Skeletal muscle satellite cell (primary cell): ENCODE measurements around the gene CD1D.
"Not testable (repeated sequence)": the region's sequence is repeated elsewhere in the genome, so short reads cannot be mapped to it uniquely, and the experiment has no call there.

ENCODE experiments used
- H3K27me3 ChIP-seq: 2 replicates; pipeline ENCODE4 v1.7.0; 2013; ENCODE audit warnings: low read length; ENCODE audit not compliant: control insufficient read depth, insufficient read depth
- H3K36me3 ChIP-seq: 2 replicates; pipeline ENCODE4 v1.7.0; 2013; ENCODE audit warnings: mild to moderate bottlenecking, control low read depth, low read length; ENCODE audit not compliant: insufficient read depth
- H3K4me1 ChIP-seq: 2 replicates; pipeline ENCODE4 v1.7.0; 2013; ENCODE audit warnings: low read length; ENCODE audit not compliant: control insufficient read depth, insufficient read depth
- H3K4me2 ChIP-seq: 2 replicates; pipeline ENCODE4 v1.7.0; 2013; ENCODE audit warnings: mild to moderate bottlenecking, low read length
- H3K4me3 ChIP-seq: 2 replicates; pipeline ENCODE4 v1.7.0; 2013; ENCODE audit warnings: low read length
- H3K9ac ChIP-seq: 2 replicates; pipeline ENCODE4 v1.7.0; 2013; ENCODE audit warnings: mild to moderate bottlenecking, low read depth, low read length, moderate library complexity
- H3K9me3 ChIP-seq: replicated peaks from 2 replicates; pipeline ENCODE4 v1.7.0; 2013; ENCODE audit warnings: mild to moderate bottlenecking, control low read depth, low read length

The CD1D gene

DNA sequence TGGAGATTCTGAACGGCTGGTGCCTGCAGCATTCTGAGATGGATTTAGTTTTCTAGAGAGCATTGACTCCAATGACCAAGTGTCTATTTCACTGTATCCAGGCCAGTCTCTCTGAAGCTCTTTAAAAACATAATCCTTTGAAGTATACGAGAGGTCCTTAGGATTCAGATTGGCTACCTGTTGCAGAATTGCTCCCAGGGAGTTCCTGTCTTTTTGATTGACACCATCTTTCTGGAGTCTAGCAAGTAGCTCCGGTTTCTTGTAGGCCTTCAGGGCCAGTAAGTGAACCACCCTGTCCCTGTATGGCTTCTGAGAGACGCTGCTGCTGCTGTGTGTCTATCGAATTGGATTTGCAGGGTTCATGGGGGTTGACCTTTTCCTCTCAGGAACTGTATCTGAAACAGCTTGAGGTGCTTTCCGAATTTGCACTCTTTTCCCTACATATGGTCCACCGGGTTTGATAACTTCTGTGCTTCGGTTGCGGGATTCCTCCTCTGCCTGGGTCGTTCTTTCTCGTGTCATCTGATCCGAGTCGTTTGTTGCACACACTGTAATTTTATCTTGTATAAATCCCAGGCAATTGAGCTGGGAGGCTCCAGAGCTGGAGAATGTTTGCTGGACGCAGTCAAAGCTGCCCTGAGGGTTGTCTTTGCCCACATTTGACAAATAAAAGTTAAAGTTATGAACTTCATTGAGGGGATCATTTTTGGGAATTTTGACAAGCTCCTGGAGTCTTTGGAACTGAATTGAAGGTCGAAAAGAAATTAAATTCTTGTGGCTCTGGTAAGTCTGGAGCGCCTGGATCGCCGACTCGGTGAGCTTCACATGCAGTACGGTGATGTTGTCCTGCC is 3.6 kb upstream of the CD1D start:
- H3K9me3 ChIP-seq, H3K36me3 ChIP-seq, H3K9ac ChIP-seq: not testable (repeated sequence)
- peak overlapping the region; percentile 93 for H3K4me2 ChIP-seq
- H3K4me1 ChIP-seq, result peaks cover 12% of the 10 kb centered on the region
- H3K4me3 ChIP-seq, result peak overlapping the region; percentile 70
- H3K27me3 ChIP-seq, result peaks cover 67% of the 10 kb centered on the region

DNA sequence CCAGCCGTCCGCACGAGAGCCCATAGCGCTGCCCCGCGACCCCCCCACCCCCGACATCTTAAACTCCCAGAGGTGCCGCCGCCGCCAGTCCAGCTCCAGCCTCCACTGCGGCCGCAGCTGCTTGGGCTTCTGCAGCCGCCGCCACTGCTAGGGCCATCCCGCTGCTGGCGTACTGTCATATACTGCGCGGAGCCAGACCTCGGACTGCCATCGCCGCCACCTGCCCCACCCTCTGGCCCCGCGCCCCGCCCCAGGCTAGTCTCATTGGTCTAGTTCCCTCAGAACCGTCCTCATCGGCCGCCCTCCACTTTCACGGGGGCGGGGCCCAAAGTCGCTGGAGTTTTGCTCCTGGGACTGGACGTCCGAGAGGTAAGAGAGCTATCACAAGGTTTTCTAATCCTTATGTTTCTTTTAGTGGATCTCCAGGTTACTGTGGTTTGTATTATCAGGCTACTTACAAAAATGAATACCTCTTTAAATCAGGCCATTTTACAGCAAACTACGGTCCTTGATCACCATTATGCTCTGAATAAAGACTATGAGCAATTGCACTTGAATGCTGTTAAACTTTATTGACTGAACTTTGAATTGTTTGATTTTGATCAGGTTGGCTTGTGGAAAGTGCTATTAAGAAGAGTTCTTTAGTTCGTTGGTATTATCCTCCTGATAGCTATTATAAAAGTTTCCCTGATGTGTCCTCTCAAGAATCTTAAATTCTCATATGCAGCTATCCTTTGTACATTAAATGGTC is 2.8 kb upstream of the CD1D start:
- no peak overlapping the region for H3K9ac ChIP-seq
- peak overlapping the region; percentile 93 for H3K4me2 ChIP-seq
- no peaks in the 10 kb centered on the region for H3K9me3 ChIP-seq
- peak overlapping the region; percentile 70 for H3K4me3 ChIP-seq
- H3K4me1 ChIP-seq, result peaks cover 12% of the 10 kb centered on the region
- H3K36me3 ChIP-seq, result no peaks in the 10 kb centered on the region
- peaks cover 68% of the 10 kb centered on the region for H3K27me3 ChIP-seq

DNA sequence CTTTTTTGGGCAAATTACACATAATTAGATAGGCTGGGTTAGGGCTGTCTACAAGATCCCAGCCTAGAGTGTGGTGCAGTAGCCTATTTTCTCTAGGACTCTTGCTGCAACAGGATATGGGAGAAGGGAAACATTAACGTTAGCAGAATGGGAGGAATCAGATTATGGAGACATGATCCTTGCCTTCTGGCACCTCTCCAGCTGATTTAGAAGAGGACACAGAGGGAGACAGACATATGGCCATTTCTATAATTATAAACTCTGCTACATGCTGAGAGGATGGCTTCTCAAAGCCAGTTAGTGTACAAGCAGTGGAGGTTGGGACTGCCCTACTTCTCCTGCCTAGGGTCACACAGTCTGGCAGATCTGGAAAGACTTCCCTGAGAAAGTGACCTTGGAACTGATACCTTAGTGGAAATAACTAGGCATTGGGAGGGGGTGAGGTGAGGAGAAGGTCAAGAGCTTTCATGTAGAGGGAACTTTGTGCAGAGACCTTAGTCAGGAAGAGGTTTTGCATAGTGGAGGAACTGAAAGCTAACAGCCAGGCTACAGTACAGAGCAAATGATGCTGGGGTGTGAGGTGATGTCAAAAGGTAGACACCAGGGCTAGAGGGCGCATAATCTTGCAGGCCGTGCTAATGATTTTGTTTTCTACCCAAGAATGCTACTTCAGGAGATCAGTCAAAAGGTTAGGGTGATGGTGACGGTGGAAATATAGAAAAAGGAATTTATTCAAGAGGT is 1.2 kb upstream of the CD1D start:
- no peak overlapping the region for H3K9ac ChIP-seq
- no peaks in the 10 kb centered on the region for H3K9me3 ChIP-seq
- H3K4me3 ChIP-seq, result no peak overlapping the region
- H3K36me3 ChIP-seq, result no peaks in the 10 kb centered on the region
- H3K4me2 ChIP-seq, result no peak overlapping the region
- H3K27me3 ChIP-seq, result peaks cover 68% of the 10 kb centered on the region
- peaks cover 12% of the 10 kb centered on the region for H3K4me1 ChIP-seq

DNA sequence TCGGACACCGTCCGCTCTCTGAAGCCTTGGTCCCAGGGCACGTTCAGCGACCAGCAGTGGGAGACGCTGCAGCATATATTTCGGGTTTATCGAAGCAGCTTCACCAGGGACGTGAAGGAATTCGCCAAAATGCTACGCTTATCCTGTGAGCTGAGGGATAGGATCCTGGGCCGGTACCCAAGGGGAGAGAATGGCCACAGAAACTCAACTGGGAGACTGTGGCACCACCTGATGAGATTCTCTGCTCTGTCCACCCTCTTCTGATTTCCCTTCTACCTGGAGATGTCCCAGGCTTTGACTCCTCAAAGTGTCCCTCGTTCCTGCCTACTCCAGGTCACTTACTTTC is 855 bp downstream of the CD1D start:
- H3K36me3 ChIP-seq, result no peaks in the 10 kb centered on the region
- peaks cover 12% of the 10 kb centered on the region for H3K4me1 ChIP-seq
- H3K4me3 ChIP-seq, result peak overlapping the region; percentile 67
- no peak overlapping the region for H3K9ac ChIP-seq
- H3K9me3 ChIP-seq, result no peaks in the 10 kb centered on the region
- H3K27me3 ChIP-seq, result peaks cover 72% of the 10 kb centered on the region
- peak overlapping the region; percentile 85 for H3K4me2 ChIP-seq

DNA sequence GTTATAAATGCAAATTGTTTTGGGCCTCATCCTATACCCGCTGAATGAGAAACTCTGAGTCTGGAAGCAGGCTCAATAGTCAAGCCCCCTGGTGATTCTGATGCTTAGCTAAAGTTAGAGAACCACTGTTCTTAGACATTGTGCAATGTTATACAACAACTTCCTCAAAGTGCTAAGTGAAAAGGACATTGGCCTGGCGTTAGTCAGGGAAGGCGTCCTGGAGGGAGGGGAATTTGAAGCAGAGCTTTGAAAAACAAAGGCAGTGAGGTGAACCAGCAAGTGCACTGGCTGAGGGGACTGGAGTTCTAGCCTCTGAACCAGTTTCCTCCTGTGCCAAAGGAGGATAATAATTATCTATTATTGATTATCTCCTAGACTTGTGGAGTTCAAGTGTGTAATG is 5.1 kb downstream of the CD1D start:
- no peak overlapping the region for H3K4me3 ChIP-seq
- H3K4me1 ChIP-seq, result peaks cover 3% of the 10 kb centered on the region
- no peak overlapping the region for H3K4me2 ChIP-seq
- H3K36me3 ChIP-seq, result no peaks in the 10 kb centered on the region
- peaks cover 55% of the 10 kb centered on the region for H3K27me3 ChIP-seq
- H3K9ac ChIP-seq, result no peak overlapping the region
- H3K9me3 ChIP-seq, result no peaks in the 10 kb centered on the region

DNA sequence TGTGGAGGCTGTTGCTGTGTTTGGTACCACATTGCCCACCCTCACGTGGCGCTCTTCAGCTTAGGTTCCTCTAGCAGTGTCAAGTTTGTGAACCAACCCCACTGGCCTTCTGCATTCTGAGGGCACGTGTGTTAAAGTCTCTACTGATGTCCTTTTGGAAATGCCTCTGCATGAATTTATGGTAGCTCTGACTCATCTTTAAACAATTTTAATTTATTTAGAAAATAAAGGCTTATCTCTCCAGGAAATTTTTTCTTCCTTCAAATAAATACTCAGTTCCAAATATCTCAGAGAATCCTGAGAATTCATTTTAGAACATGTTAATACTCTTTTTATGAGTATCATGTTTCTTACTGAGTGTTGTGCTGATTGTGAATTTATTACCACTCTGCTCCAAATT is 5.5 kb downstream of the CD1D start:
- Histone ChIP-seq H3K9me3 (no peaks in the 10 kb centered on the region), H3K27me3 (peaks cover 51% of the 10 kb centered on the region), H3K9ac (no peak overlapping the region), H3K4me1 (no peaks in the 10 kb centered on the region), H3K4me3 (no peak overlapping the region), H3K36me3 (no peaks in the 10 kb centered on the region), H3K4me2 (no peak overlapping the region)

DNA sequence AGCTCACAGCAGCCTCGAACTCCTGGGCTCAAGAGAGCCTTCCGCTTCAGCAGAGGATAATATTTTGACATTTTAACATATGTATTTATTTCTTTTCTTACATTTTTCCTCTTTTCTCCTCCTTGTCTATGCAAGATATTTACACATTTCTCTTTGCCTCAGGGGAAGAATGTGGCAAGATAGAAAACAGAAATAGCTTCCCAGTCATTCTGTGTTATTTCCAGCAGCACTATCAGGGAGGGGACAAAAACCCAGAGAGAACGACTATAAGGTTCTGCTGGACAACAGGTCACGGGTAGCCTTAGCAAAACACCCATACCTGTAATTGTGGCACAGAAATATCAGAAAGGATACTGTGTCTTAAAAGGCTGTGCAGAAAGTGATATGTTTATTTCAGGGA is 7.9 kb downstream of the CD1D start:
- H3K4me1 ChIP-seq, result no peaks in the 10 kb centered on the region
- H3K36me3 ChIP-seq, result no peaks in the 10 kb centered on the region
- peaks cover 32% of the 10 kb centered on the region for H3K27me3 ChIP-seq
- H3K4me3 ChIP-seq, result no peak overlapping the region
- no peaks in the 10 kb centered on the region for H3K9me3 ChIP-seq
- H3K9ac ChIP-seq, result no peak overlapping the region
- no peak overlapping the region for H3K4me2 ChIP-seq

DNA sequence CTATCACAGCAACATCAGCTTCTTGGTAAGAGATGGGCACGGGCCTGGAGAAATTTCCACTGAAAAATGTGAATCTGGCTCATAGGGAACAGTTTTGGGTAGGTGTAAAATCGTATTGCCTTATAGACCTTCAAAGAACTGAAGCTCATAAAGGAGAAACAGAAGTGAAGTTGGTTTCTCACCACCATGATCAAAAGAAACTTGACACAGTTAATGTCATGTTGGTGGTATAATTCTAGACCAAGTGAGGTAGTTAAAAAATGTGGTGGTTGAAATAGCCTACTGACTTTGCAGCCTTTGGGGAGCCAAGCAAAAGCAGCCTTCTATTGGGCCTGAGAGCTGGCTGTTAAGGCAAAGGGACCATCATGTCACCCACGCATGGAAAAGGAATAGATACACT is 8.9 kb downstream of the CD1D start:
- H3K36me3 ChIP-seq, result no peaks in the 10 kb centered on the region
- H3K4me2 ChIP-seq, result no peak overlapping the region
- no peaks in the 10 kb centered on the region for H3K9me3 ChIP-seq
- H3K27me3 ChIP-seq, result peaks cover 28% of the 10 kb centered on the region
- no peak overlapping the region for H3K9ac ChIP-seq
- H3K4me1 ChIP-seq, result no peaks in the 10 kb centered on the region
- H3K4me3 ChIP-seq, result no peak overlapping the region

DNA sequence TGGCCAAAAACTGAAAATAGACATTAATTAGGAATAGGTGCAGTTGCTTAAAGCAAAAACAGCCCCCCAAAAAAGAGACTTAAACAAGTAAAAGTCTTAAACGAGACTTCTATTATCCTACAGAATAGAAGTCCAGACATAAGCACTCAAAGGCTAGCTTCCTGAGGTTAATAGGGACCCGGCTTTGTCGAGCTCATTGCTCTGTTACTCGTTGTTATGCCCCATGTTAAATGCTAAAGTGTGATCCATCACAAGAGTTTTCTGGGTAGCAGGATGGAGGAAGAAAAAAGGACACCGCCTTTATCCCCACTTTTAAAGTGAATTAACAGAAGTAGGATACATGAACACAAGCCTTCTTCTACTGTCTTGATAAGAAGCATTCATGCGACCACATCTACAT is 10.6 kb downstream of the CD1D start:
- Histone ChIP-seq H3K27me3 (peaks cover 17% of the 10 kb centered on the region), H3K9ac (no peak overlapping the region), H3K4me2 (no peak overlapping the region), H3K9me3 (no peaks in the 10 kb centered on the region), H3K4me1 (no peaks in the 10 kb centered on the region), H3K36me3 (no peaks in the 10 kb centered on the region), H3K4me3 (no peak overlapping the region)

DNA sequence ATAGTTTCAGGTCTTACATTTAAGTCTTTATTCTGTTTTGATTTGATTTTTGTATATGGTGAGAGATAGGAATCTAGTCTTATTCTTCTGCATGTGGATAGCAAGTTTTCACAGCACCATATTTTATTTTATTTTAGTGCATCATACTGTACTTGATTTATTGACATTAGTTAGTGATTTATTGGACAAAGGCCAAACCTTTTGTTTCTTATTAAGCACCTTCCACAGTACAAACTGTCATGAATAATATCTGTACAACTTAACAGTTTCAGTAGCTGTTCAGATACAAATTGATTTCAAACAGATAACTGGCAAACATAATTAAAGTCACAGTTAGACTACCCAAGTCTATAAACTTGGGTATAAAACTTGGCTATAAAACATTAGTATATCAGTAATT is 15.8 kb downstream of the CD1D start:
- no peak overlapping the region for H3K4me2 ChIP-seq
- H3K4me1 ChIP-seq, result no peaks in the 10 kb centered on the region
- no peak overlapping the region for H3K4me3 ChIP-seq
- H3K9me3 ChIP-seq, result no peaks in the 10 kb centered on the region
- no peak overlapping the region for H3K9ac ChIP-seq
- H3K27me3 ChIP-seq, result peaks cover 7% of the 10 kb centered on the region
- H3K36me3 ChIP-seq, result no peaks in the 10 kb centered on the region

DNA sequence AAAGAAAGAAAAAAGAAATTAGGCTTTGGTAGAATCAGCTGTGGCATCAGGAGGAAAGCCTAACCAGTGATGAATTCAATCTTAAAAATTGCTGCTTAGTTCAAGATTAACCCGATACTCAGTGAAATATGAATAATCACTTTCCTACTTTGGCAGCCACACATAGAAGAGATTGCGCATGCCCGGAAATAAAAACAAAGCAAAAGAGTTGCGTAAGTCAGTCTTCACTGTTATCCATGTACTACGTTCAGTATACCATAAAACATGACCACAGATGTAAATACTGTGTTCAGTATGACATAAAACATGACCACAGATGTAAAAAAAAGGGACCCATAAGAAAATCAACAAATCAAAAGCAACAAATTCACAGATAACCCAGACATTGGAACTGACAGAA is 19.2 kb downstream of the CD1D start:
- Histone ChIP-seq H3K9me3 (no peaks in the 10 kb centered on the region), H3K9ac (no peak overlapping the region), H3K27me3 (peaks cover 17% of the 10 kb centered on the region), H3K36me3 (no peaks in the 10 kb centered on the region), H3K4me1 (no peaks in the 10 kb centered on the region), H3K4me3 (no peak overlapping the region), H3K4me2 (no peak overlapping the region)
